K562 (cell line): ENCODE data around the gene USP22. TPM values are rescaled to one million over a fixed set of nuclear protein-coding genes. Genes with fewer than 3 reads are reported as not detected.

Experiments used
- ZNF232 ChIP-seq: sonication (generic); formaldehyde crosslinking; IDR thresholded peaks from 2 replicates; pipeline ENCODE4 v1.8.0; 2022; ENCODE audit warnings: mild to moderate bottlenecking, missing genetic modification reagents
- polyA plus RNA-seq, 8 experiments: library from polyadenylated mRNA; depleted of rRNA in 4 of 8; stranded (reverse) in 5 of 8; unstranded in 3 of 8; fragments of >200 nt; fragmentation: Nextera tagmentation in 2 of 8; fragmentation: Illumina TruSeq in 1 of 8; extraction: Ambion mirVana in 2 of 8; extraction: Trizol in 1 of 8; gene quantifications; 2 replicates each; pipeline versions ENCODE4 v1.2.1 to v1.2.3, GENCODE V29; 2011 to 2014; ENCODE audit warnings: inconsistent platforms in 1 of 8, missing spikeins in 1 of 8
- total RNA-seq, 7 experiments: library from RNA; depleted of rRNA in 6 of 7; stranded (reverse); fragments of >200 nt in 6 of 7; fragmentation: Illumina TruSeq in 2 of 7; extraction: Trizol in 2 of 7; gene quantifications; 2 replicates each; pipeline versions ENCODE4 v1.2.1 to v1.2.3, GENCODE V29; 2011 to 2021; ENCODE audit warnings: low replicate concordance in 1 of 7
- TF ChIP-seq, protein P1 (sequence below): fragments of 250-450 bp; sonication (Bioruptor Pico); IDR thresholded peaks from 2 replicates; pipeline ENCODE4 v1.5.0; 2020; ENCODE audit warnings: mild to moderate bottlenecking
- TF ChIP-seq, protein P2 (sequence below): sonication (generic); formaldehyde crosslinking; IDR thresholded peaks from 2 replicates; pipeline ENCODE4 v1.8.0; 2022; ENCODE audit warnings: mild to moderate bottlenecking, missing genetic modification reagents
- TF ChIP-seq, protein P3 (sequence below): fragments of 200-800 bp; sonication (Bioruptor generic); IDR thresholded peaks from 2 replicates; pipeline ENCODE4 v1.6.1; 2017; ENCODE audit warnings: missing genetic modification characterization, missing compliant biosample characterization

USP22 gene
- total and polyA plus RNA-seq, 9 of the 15 experiments (the other 6 are each of a cell fraction or from before 2014, with no cell fraction given), result 6.5 to 113 (median 58.9) TPM

DNA sequence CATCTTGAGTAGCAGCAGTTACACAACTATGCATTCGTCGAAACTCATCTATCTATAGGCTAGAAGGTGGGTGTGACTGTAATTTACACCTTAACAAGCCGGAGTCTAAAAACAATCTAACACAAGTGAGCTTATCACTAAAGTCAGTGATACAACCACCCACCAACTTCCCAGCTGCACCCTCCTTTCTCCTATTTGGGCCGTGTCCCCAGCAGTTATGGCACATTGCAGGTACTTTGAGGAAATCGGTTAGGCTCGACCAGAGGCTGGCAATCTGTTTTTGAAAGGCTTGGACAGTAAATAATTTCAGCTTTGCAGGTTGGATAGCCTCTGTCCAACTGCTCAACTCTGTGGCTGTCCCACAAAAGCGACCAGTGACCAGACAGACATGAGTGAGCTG is 26.0 kb downstream of the USP22 start (continued):
- TF ChIP-seq, protein P1, sequence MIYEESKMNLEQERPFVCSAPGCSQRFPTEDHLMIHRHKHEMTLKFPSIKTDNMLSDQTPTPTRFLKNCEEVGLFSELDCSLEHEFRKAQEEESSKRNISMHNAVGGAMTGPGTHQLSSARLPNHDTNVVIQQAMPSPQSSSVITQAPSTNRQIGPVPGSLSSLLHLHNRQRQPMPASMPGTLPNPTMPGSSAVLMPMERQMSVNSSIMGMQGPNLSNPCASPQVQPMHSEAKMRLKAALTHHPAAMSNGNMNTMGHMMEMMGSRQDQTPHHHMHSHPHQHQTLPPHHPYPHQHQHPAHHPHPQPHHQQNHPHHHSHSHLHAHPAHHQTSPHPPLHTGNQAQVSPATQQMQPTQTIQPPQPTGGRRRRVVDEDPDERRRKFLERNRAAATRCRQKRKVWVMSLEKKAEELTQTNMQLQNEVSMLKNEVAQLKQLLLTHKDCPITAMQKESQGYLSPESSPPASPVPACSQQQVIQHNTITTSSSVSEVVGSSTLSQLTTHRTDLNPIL (CRISPR knock-in tag), result no peak
- TF ChIP-seq, protein P2, sequence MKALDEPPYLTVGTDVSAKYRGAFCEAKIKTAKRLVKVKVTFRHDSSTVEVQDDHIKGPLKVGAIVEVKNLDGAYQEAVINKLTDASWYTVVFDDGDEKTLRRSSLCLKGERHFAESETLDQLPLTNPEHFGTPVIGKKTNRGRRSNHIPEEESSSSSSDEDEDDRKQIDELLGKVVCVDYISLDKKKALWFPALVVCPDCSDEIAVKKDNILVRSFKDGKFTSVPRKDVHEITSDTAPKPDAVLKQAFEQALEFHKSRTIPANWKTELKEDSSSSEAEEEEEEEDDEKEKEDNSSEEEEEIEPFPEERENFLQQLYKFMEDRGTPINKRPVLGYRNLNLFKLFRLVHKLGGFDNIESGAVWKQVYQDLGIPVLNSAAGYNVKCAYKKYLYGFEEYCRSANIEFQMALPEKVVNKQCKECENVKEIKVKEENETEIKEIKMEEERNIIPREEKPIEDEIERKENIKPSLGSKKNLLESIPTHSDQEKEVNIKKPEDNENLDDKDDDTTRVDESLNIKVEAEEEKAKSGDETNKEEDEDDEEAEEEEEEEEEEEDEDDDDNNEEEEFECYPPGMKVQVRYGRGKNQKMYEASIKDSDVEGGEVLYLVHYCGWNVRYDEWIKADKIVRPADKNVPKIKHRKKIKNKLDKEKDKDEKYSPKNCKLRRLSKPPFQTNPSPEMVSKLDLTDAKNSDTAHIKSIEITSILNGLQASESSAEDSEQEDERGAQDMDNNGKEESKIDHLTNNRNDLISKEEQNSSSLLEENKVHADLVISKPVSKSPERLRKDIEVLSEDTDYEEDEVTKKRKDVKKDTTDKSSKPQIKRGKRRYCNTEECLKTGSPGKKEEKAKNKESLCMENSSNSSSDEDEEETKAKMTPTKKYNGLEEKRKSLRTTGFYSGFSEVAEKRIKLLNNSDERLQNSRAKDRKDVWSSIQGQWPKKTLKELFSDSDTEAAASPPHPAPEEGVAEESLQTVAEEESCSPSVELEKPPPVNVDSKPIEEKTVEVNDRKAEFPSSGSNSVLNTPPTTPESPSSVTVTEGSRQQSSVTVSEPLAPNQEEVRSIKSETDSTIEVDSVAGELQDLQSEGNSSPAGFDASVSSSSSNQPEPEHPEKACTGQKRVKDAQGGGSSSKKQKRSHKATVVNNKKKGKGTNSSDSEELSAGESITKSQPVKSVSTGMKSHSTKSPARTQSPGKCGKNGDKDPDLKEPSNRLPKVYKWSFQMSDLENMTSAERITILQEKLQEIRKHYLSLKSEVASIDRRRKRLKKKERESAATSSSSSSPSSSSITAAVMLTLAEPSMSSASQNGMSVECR, result no peak
- TF ChIP-seq, protein P3, sequence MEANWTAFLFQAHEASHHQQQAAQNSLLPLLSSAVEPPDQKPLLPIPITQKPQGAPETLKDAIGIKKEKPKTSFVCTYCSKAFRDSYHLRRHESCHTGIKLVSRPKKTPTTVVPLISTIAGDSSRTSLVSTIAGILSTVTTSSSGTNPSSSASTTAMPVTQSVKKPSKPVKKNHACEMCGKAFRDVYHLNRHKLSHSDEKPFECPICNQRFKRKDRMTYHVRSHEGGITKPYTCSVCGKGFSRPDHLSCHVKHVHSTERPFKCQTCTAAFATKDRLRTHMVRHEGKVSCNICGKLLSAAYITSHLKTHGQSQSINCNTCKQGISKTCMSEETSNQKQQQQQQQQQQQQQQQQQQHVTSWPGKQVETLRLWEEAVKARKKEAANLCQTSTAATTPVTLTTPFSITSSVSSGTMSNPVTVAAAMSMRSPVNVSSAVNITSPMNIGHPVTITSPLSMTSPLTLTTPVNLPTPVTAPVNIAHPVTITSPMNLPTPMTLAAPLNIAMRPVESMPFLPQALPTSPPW (CRISPR knock-in tag), result no peak
- TF ChIP-seq ZNF232 (CRISPR knock-in tag), result no peak
